Stimulated activated CD4-positive, alpha-beta T cell treated with anti-CD3 and anti-CD28 coated beads, Interleukin-1b, Interleukin-23, amount 100 ng/mL, for 48 hours (primary cell): ENCODE measurements around the gene TBX10.
"Not testable (repeated sequence)": the region's sequence is repeated elsewhere in the genome, so short reads cannot be mapped to it uniquely, and the experiment has no call there.

Source experiments
- DNase-seq: peaks from one replicate; pipeline ENCODE4 v3.0.0-alpha.2; 2020

The TBX10 gene

GRCh38 chr11:67614730-67615714 is 24.5 kb downstream of the TBX10 start:
- peak; percentile 72 for DNase-seq

- peak; percentile 84 for DNase-seq
Measured at GRCh38 chr11:67613960-67614715, 25.4 kb downstream of the TBX10 start.

DNA sequence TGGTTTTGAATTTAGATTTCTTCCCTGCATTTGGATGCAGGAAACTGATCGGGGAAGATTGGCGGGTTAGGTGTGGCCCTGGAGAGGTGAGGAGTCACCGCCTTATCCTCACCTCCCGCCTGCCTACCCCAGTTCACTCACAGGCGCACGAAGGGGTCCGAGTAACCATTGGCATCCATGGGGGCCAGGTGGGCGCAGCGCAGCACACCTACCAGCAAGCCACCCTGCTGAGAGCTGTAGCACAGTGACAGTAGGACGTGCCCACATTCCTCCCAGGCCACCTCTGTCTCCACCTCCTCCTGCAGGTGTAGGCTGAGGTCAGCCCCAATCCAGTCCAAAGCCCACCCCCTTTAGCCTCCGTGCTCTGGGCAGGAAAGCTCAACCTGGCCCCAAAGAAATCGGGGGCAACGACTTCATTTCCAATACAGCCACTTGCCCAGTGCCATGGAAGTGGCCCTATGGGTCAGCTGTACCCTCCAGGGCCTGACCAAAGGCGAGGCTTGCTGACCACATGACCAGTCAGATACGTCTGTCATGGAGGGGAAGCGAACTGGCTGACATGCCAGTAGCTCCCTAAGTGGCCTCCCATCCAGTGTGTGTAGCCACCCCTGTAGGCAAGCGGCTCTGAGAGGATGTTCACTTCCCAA is 26.1 kb downstream of the TBX10 start:
- no peak for DNase-seq

DNA sequence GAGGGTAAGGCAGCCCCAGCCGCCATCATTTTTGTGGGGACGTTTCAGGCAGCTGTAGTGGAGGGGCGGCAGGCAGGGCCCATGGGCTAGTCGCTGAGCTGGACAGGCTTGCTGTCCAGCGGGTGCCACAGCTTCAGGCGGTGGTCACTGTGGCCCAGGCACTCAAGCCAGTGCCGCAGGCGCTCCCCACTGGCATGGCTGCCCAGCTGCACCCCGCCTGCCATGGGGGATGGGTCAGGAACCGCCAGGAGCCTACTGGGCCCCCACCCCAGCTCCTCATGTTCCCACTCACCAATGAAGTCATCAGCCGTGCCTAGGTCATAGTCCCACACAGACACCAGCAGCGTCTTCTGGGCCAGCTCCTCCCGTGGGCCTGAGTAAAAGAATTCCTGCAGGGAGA is 26.8 kb downstream of the TBX10 start:
- DNase-seq, result no peak

DNA sequence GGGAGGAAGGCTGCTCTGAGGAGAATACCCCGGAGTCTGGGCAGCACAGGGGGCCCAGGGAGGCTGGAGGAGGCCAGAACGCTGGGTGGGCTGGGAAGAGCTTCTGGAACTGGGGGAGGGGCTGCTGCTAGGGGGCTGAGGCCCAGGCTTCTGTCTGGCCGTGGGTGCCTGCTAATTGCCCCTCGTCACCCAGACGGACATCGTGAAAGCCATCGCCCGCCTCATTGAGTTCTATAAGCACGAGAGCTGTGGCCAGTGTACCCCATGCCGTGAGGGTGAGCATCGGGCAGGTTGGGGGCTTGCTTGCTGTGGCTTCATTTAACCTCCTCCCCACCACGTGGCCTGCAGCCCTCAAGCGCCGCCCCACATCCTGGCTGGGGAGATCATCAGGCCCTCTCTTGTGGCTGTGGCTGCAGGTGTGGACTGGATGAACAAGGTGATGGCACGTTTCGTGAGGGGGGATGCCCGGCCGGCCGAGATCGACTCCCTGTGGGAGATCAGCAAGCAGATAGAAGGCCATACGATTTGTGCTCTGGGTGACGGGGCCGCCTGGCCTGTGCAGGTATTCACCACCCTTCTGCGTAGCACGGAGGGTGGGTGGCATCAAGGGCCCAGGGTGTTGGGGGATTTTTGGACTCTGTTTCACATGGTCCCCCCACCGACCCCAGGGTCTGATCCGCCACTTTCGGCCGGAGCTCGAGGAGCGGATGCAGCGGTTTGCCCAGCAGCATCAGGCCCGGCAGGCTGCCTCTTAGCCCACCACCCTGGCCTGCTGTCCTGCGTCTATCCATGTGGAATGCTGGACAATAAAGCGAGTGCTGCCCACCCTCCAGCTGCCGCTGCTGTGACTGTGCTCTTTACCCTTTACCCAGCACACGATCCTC is 27.6 kb downstream of the TBX10 start:
- no peak for DNase-seq

DNA sequence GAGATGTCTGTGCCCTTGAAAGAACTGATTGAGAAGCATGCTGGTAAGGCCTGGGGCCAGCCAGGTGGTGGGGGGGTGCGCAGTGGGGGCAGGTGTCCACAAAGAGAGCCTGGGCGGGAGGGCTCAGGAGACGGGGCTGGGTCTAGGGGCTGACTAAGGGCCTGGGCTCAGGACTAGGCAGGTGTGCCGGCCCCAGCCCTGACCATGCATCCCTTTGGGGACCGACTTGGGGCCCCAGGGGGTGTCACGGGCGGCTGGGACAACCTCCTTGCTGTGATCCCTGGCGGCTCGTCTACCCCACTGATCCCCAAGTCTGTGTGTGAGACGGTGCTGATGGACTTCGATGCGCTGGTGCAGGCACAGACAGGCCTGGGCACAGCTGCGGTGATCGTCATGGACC is 28.4 kb downstream of the TBX10 start:
- no peak for DNase-seq

- DNase-seq, result no peak
Measured at GRCh38 chr11:67610302-67610868, 29.2 kb downstream of the TBX10 start.

GRCh38 chr11:67609316-67609715 is 30.2 kb downstream of the TBX10 start:
- DNase-seq, result no peak

DNA sequence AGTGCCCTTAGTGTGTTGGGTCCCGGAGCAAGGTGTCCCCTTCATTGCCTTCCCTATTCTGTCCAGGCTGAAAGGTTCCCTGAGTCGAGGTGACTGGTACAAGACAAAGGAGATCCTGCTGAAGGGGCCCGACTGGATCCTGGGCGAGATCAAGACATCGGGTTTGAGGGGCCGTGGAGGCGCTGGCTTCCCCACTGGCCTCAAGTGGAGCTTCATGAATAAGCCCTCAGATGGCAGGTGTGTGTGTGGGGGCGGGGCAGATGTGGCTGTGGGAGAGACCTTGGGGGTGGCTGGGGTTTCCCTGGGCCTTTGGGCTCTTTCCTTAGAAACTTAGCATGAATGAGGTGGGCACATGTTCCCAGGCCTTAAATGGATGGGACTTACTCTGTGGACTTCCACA is 31.1 kb downstream of the TBX10 start:
- no peak for DNase-seq

GRCh38 chr11:67607507-67607906 is 32.1 kb downstream of the TBX10 start:
- DNase-seq, result no peak

GRCh38 chr11:67606492-67607295 is 32.9 kb downstream of the TBX10 start, which contains the start of gene NDUFV1:
Gene NDUFV1 (plus strand): TSS chr11:67606936. CDS start chr11:67607005, 69 bp downstream.
- DNase-seq, result peak; percentile 96

DNA sequence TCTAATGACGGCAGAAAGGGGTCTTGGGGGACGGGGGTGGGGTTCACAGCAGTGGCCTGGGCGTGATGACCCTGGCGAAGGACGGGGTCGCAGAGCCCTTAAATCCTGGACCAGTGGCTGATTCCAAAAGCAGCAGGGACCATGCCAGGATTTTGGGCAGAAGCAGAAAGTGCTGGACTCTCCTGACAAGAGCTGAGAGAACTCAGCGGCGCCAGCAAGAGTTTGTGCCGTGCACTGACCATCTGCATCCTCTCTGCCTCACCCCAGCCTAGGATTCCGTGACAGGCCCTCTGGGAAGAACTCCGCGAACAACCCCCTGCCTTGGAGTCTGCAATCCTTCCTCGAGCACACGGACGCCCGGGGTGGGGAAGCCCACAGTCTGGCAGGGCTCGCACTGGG is 33.5 kb downstream of the TBX10 start:
- DNase-seq, result no peak

GRCh38 chr11:67605231-67606011 is 34.1 kb downstream of the TBX10 start:
- no peak for DNase-seq

DNA sequence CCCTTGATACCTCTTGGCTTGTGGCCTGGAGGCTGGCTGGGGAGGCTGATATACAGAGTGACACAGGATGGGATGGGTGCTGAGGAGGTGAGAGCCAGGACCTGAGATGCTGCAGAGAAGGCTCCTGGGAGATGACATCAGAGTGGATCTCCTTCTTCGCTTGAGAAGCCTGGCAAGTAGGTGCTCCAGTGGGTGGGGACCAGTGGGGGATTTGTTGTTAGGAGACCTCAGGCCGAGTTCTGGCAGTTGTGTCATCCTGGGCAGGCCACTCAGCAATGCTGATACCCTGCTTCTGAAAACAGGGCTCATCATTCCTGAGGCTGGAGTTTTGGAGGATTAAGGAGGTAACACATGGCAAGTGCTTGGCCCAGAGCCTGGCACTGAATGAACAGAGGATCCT is 34.7 kb downstream of the TBX10 start:
- DNase-seq, result no peak

DNA sequence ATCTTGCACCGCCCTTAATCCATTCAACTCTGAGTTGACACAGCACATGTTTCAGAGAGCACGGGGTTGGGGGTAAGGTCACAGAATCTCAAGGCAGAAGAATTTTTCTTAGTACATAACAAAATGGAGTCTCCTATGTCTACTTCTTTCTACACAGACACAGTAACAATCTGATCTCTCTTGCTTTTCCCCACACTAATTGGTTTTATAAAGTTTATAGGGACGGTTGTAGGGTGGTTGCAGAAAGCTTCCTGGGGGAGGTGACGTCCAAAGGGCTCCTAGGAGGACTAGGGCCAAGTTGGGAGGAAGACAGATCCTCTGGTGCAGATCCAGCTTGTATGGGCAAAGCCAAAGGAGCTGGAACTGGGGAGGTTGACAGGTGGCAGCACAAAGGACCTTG is 35.4 kb downstream of the TBX10 start:
- not testable (repeated sequence) for DNase-seq

DNA sequence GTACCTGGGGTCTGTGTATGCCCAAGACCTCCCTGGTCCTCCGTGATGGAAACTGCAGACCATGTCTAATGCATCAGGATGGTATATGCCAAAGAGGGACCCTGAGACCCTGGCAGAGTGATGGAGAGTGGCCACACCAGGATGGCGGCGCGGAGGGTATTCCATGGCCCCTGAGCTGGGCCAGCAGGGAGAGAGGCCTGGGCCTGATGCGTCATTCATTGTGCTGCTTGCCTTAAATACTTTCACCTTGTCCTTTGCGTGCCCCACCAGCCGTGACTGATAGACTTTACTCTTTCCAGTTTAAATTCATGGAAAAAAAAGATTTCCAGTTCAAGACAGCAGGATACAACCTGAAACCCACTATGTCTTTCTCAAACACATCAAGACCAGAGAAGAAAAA is 38.5 kb downstream of the TBX10 start:
- DNase-seq, result no peak

GRCh38 chr11:67600324-67601029 is 39.1 kb downstream of the TBX10 start:
- no peak for DNase-seq

- no peak for DNase-seq
Measured at GRCh38 chr11:67599149-67599548, 40.4 kb downstream of the TBX10 start.

DNA sequence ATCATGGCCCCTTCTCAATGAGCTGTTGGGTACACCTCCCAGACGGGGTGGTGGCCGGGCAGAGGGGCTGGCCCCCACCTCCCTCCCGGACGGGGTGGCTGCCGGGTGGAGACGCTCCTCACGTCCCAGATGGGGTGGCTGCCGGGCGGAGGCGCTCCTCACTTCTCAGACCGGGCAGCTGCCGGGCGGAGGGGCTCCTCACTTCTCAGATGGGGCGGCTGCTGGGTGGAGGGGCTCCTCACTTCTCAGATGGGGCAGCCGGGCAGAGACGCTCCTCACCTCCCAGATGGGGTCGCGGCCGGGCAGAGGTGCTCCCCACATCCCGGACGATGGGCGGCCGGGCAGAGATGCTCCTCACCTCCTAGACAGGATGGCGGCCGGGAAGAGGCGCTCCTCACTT is 41.6 kb downstream of the TBX10 start:
- DNase-seq, result not testable (repeated sequence)

- not testable (repeated sequence) for DNase-seq
Measured at GRCh38 chr11:67597458-67597857, 42.1 kb downstream of the TBX10 start.
